ENCODE data around the gene CD164.

The CD164 gene

GRCh38 chr6:109381747-109382575 is at the start of gene CD164:
TSS of gene CD164 (minus strand) at chr6:109382467. CDS start at chr6:109382378, 89 bp downstream.
- peak; percentile 93 to 94 for DNase-seq

GRCh38 chr6:109429496-109429895 is 47.2 kb upstream of the CD164 start:
- DNase-seq: no peak

GRCh38 chr6:109428889-109429477 is 46.7 kb upstream of the CD164 start:
- no peak for DNase-seq

GRCh38 chr6:109424946-109425345 is 42.7 kb upstream of the CD164 start:
- no peak for DNase-seq

- DNase-seq: no peak
Observed at GRCh38 chr6:109421184-109421583, 38.9 kb upstream of the CD164 start.

- DNase-seq: no peak
Observed at GRCh38 chr6:109420751-109421150, 38.5 kb upstream of the CD164 start.

GRCh38 chr6:109417646-109418045 is 35.4 kb upstream of the CD164 start:
- no peak for DNase-seq

- DNase-seq: no peak
Observed at GRCh38 chr6:109411034-109411433, 28.8 kb upstream of the CD164 start.

GRCh38 chr6:109406196-109406595 is 23.9 kb upstream of the CD164 start:
- no peak for DNase-seq

GRCh38 chr6:109397020-109397419 is 14.8 kb upstream of the CD164 start:
- no peak for DNase-seq

GRCh38 chr6:109396046-109396718 is 13.9 kb upstream of the CD164 start:
- DNase-seq: no peak

GRCh38 chr6:109393886-109394281 is 11.6 kb upstream of the CD164 start:
- DNase-seq: no peak

- DNase-seq: no peak
Observed at GRCh38 chr6:109393157-109393885, 11.1 kb upstream of the CD164 start.

- no peak for DNase-seq
Observed at GRCh38 chr6:109389650-109390274, 7.5 kb upstream of the CD164 start.

GRCh38 chr6:109388265-109388664 is 6.0 kb upstream of the CD164 start:
- no peak for DNase-seq

GRCh38 chr6:109383438-109383940 is 1.2 kb upstream of the CD164 start:
- DNase-seq: no peak

- peak; percentile 93 to 94 for DNase-seq
Observed at GRCh38 chr6:109382576-109383437, 540 bp upstream of the CD164 start.

GRCh38 chr6:109381061-109381746 is 1.1 kb downstream of the CD164 start:
- DNase-seq: peak in 1 of 2 donors; percentile 50

GRCh38 chr6:109379711-109380110 is 2.6 kb downstream of the CD164 start:
- DNase-seq: no peak

- no peak for DNase-seq
Observed at GRCh38 chr6:109377717-109378116, 4.5 kb downstream of the CD164 start.
